Heart left ventricle (tissue), 16 donors: ENCODE data around the gene KRTAP2-2. TPM values are rescaled to one million over a fixed set of nuclear protein-coding genes. Genes with fewer than 3 reads are reported as not detected.

ENCODE experiments used
- ATAC-seq, 4 donors: fragments of 200-7000 bp; cut with Tn5 transposase; one replicate each; pipeline ENCODE4 v1.9.1; 2020 to 2022; ENCODE audit warnings: moderate library complexity in 4 of 4, mild to moderate bottlenecking in 3 of 4, moderate number of reproducible peaks in 1 of 4
- DNase-seq, 5 donors: peaks; one replicate each; pipeline ENCODE4 v3.0.0-alpha.2; 2020
- H3K27ac ChIP-seq, 12 donors: fragments of 200-600 bp; sonication (generic) in 4 of 12; one replicate each; pipeline versions ENCODE4 v1.5.0 to v1.8.0; 2016 to 2022; ENCODE audit warnings: mild to moderate bottlenecking in 2 of 12
- H3K27me3 ChIP-seq, 9 donors: fragments of 200-600 bp; sonication (generic) in 2 of 9; one replicate each; pipeline versions ENCODE4 v1.5.1 to v1.8.0; 2016 to 2022; ENCODE audit warnings: mild to moderate bottlenecking in 3 of 9
- H3K36me3 ChIP-seq, 9 donors: fragments of 200-600 bp; sonication (generic) in 2 of 9; one replicate each; pipeline versions ENCODE4 v1.5.0 to v1.8.0; 2018 to 2022; ENCODE audit warnings: mild to moderate bottlenecking in 2 of 9
- H3K4me1 ChIP-seq, 12 donors: fragments of 200-600 bp; sonication (generic) in 4 of 12; one replicate each; pipeline versions ENCODE4 v1.5.0 to v1.8.0; 2016 to 2022; ENCODE audit warnings: mild to moderate bottlenecking in 3 of 12
- H3K4me3 ChIP-seq, 12 donors: fragments of 200-600 bp; sonication (generic) in 4 of 12; one replicate each; pipeline versions ENCODE4 v1.5.0 to v1.8.0; 2017 to 2022; ENCODE audit warnings: mild to moderate bottlenecking in 9 of 12, moderate library complexity in 4 of 12
- H3K9me3 ChIP-seq, 12 donors: fragments of 200-600 bp; sonication (generic) in 4 of 12; one replicate each; pipeline versions ENCODE4 v1.5.0 to v1.8.0; 2016 to 2022; ENCODE audit warnings: mild to moderate bottlenecking in 1 of 12
- CTCF ChIP-seq, 12 donors: fragments of 200-600 bp; sonication (generic) in 4 of 12; IDR thresholded peaks; one replicate each; pipeline versions ENCODE4 v1.5.0 to v1.8.0; 2018 to 2022; ENCODE audit warnings: antibody characterized with exemption in 12 of 12, mild to moderate bottlenecking in 5 of 12
- POLR2A ChIP-seq, 2 donors: fragments of 450-650 bp; IDR thresholded peaks; one replicate each; pipeline ENCODE4 v1.6.1; 2017; ENCODE audit warnings: antibody characterized with exemption in 2 of 2, mild to moderate bottlenecking in 2 of 2, moderate library complexity in 2 of 2
- WGBS, 4 donors: extraction: QIAGEN DNeasy Blood & Tissue Kit in 2 of 4; methylation state at CpG; one replicate each; pipeline versions ENCODE4 v1.1.5 to v1.1.7; 2013 to 2018; 5-methylcytosine and 5-hydroxymethylcytosine counted together
- intact Hi-C, 10 donors: fragments of 100-400 bp; cut with DNase I; formaldehyde crosslinking; loops; one replicate each; pipeline versions ENCODE4 v1.11.1 to v1.14.2; 2022
- polyA plus RNA-seq, 2 donors: library from polyadenylated mRNA; stranded (reverse); fragments of 200-250 nt; gene quantifications; one replicate each; pipeline ENCODE4 v1.2.3, GENCODE V29; 2013
- total RNA-seq, 9 donors: library from RNA; depleted of rRNA in 2 of 9; stranded (reverse); fragments of >200 nt in 2 of 9; fragmentation: NEBNext Ultra II Directional in 3 of 9; extraction: Animal tissue kit (Norgen Biotek cat#: 25700) in 3 of 9; gene quantifications; one replicate each; pipeline versions ENCODE4 v1.1.0 to v1.2.4, GENCODE V29; 2016 to 2023
- donor health status: ischemic (EF 13 %, LVEDD 7.1; RV severe dilation, severe dysfunction).
- donor health status: healthy with polysubstance abuse.
- donor health status: DM: no; HTN: yes; CAD: no.
- donor health status: DM: no; HTN: no; CAD: no.
- donor health status: ischemic (EF 25% LVEDD 6.9; RV normal size, moderate dysfunction).
- donor health status: ischemic (EF 25% LVEDD 5.7; RV mildly dilated, moderate dysfunction).
- donor health status: healthy.
- donor health status: DM: yes; HTN: yes; CAD: no.
- donor health status: ischemic (EF 35%, LVEDD 5.7; RV mildly dilated, moderate dysfunction).
- donor health status: nonischemic (EF 11% LVEDD 7.7; RV severe dilation, severe dysfunction).
- donor health status: DM: yes; HTN: yes; CAD: no.
- donor health status: PGD.
- donor health status: ischemic (EF 29% LVEDD 5.4; RV normal size, mild dysfunction).
- donor health status: nonischemic (EF 23%, LVEDD 6.1; RV moderate dilation, normal function).

The KRTAP2-2 gene
- total and polyA plus RNA-seq, 11 donors: not detected

- WGBS, 4 donors: 38 to 59% (median 43%) methylated on average over 4 of the region's 4 CpGs
- TF ChIP-seq CTCF (IDR thresholded peaks at IDR 0.05) (no peak), POLR2A (IDR thresholded peaks at IDR 0.05) (no peak)
- Histone ChIP-seq H3K36me3 (no peaks in the 10 kb centered on the region), H3K27me3 (peaks cover 0 to 7% (median 0%) of the 10 kb centered on the region in 9 donors), H3K4me3 (no peak overlapping the region), H3K9me3 (no peaks in the 10 kb centered on the region), H3K4me1 (no peaks in the 10 kb centered on the region), H3K27ac (no peak overlapping the region)
- DNase-seq (no peak), ATAC-seq (no peak)
- intact Hi-C loops: no loop called here
Observed at GRCh38 chr17:41082626-41083025, 27.6 kb upstream of the KRTAP2-2 start.

GRCh38 chr17:41076788-41077187 is 21.8 kb upstream of the KRTAP2-2 start:
- DNase-seq: no peak
- Histone ChIP-seq H3K36me3 (no peaks in the 10 kb centered on the region), H3K4me1 (no peaks in the 10 kb centered on the region), H3K27me3 (peaks cover 0 to 25% (median 3%) of the 10 kb centered on the region in 9 donors), H3K27ac (no peak overlapping the region), H3K4me3 (no peak overlapping the region), H3K9me3 (no peaks in the 10 kb centered on the region)
- intact Hi-C loops: no loop called here
- TF ChIP-seq POLR2A (IDR thresholded peaks at IDR 0.05): no peak
- TF ChIP-seq CTCF (IDR thresholded peaks at IDR 0.05): no peak
- no peak for ATAC-seq

GRCh38 chr17:41073676-41074075 is 18.6 kb upstream of the KRTAP2-2 start:
- Histone ChIP-seq H3K27me3 (peaks cover 0 to 25% (median 0%) of the 10 kb centered on the region in 9 donors), H3K4me1 (no peaks in the 10 kb centered on the region), H3K9me3 (no peaks in the 10 kb centered on the region), H3K36me3 (no peaks in the 10 kb centered on the region), H3K4me3 (no peak overlapping the region), H3K27ac (no peak overlapping the region)
- DNase-seq: no peak
- TF ChIP-seq POLR2A (IDR thresholded peaks at IDR 0.05): no peak
- no peak for TF ChIP-seq CTCF (IDR thresholded peaks at IDR 0.05)
- intact Hi-C loops: no loop called here
- WGBS, 4 donors: 77 to 89% (median 80%) methylated on average over 2 of the region's 2 CpGs
- no peak for ATAC-seq

GRCh38 chr17:41071606-41072360 is 16.8 kb upstream of the KRTAP2-2 start:
- Histone ChIP-seq H3K36me3 (no peaks in the 10 kb centered on the region), H3K4me3 (no peak overlapping the region), H3K27me3 (peaks cover 0 to 20% (median 0%) of the 10 kb centered on the region in 9 donors), H3K27ac (no peak overlapping the region), H3K9me3 (no peaks in the 10 kb centered on the region), H3K4me1 (no peaks in the 10 kb centered on the region)
- ATAC-seq (no peak), DNase-seq (no peak)
- TF ChIP-seq CTCF (IDR thresholded peaks at IDR 0.05): no peak
- TF ChIP-seq POLR2A (IDR thresholded peaks at IDR 0.05): no peak
- intact Hi-C loops: no loop called here
- 69 to 84% (median 79%) methylated on average over 5 of the region's 5 CpGs for WGBS, 4 donors
